Measurements from ENCODE around the gene MBP.

The MBP gene

GRCh38 chr18:77017355-77017754 is 115.2 kb downstream of the MBP start:
- no peak for DNase-seq

GRCh38 chr18:77016936-77017335 is 115.6 kb downstream of the MBP start:
- DNase-seq = no peak

- no peak for DNase-seq
Measured at GRCh38 chr18:77015771-77016710, 116.5 kb downstream of the MBP start.

GRCh38 chr18:77015169-77015568 is 117.4 kb downstream of the MBP start:
- DNase-seq = no peak

- no peak for DNase-seq
Measured at GRCh38 chr18:77014538-77014937, 118.0 kb downstream of the MBP start.

GRCh38 chr18:77013811-77014521 is 118.6 kb downstream of the MBP start:
- no peak for DNase-seq

GRCh38 chr18:77012806-77013541 is 119.6 kb downstream of the MBP start:
- DNase-seq = no peak

- no peak for DNase-seq
Measured at GRCh38 chr18:77012120-77012519, 120.5 kb downstream of the MBP start.

GRCh38 chr18:77009675-77010074 is 122.9 kb downstream of the MBP start:
- no peak for DNase-seq

GRCh38 chr18:77008576-77009315 is 123.8 kb downstream of the MBP start:
- DNase-seq = no peak

GRCh38 chr18:77008006-77008405 is 124.6 kb downstream of the MBP start:
- no peak for DNase-seq

GRCh38 chr18:77007251-77007650 is 125.3 kb downstream of the MBP start:
- DNase-seq = no peak

- no peak for DNase-seq
Measured at GRCh38 chr18:77006305-77007175, 126.0 kb downstream of the MBP start.

GRCh38 chr18:77005651-77006195 is 126.9 kb downstream of the MBP start:
- DNase-seq = no peak

- DNase-seq = no peak
Measured at GRCh38 chr18:77004555-77005380, 127.8 kb downstream of the MBP start.

- DNase-seq = no peak
Measured at GRCh38 chr18:77003316-77003715, 129.3 kb downstream of the MBP start.

GRCh38 chr18:77002496-77002895 is 130.1 kb downstream of the MBP start:
- DNase-seq = no peak

GRCh38 chr18:77001979-77002378 is 130.6 kb downstream of the MBP start:
- peak; percentile 39 for DNase-seq

GRCh38 chr18:77001041-77001440 is 131.5 kb downstream of the MBP start:
- DNase-seq = no peak

GRCh38 chr18:77000527-77000926 is 132.1 kb downstream of the MBP start:
- DNase-seq = peak; percentile 51

Data from NCI-H345 (cell line).